Activated CD8-positive, alpha-beta memory T cell treated with anti-CD3 and anti-CD28 coated beads, Interleukin-2, amount 50 U/mL, for 24 hours (primary cell): ENCODE measurements around the gene PRTG.
"Not testable (repeated sequence)": the region's sequence is repeated elsewhere in the genome, so short reads cannot be mapped to it uniquely, and the experiment has no call there.

Source experiments
- DNase-seq: peaks from one replicate; pipeline ENCODE4 v3.0.0-alpha.2; 2020; ENCODE audit errors: extremely low read depth

Gene PRTG

GRCh38 chr15:55700876-55701275 is 42.1 kb downstream of the PRTG start:
- no peak for DNase-seq

DNA sequence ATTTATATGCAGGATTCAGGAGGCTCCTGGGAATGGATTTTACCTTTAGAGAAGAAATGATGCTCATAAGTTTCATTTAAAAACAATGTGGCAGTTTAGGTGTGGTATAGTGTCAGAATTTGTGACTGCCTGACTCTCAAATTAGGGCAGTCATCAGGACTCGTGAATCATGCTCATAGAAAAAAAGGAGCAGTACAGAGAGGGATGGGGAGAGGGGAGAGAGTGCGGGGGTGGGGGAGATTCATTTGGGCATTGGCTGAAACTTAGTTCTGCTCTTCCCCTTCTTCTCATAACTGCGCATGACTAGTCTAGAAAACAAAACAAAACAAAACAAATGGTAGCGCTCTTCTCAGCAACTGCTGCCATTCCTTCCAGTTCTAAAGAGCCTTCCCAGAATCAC is 44.3 kb downstream of the PRTG start:
- DNase-seq = no peak

GRCh38 chr15:55696221-55696620 is 46.7 kb downstream of the PRTG start:
- no peak for DNase-seq

GRCh38 chr15:55695432-55695831 is 47.5 kb downstream of the PRTG start:
- DNase-seq = no peak

GRCh38 chr15:55694652-55695150 is 48.3 kb downstream of the PRTG start:
- DNase-seq = no peak

- not testable (repeated sequence) for DNase-seq
These were observed 49.8 kb downstream of the PRTG start for GRCh38 chr15:55693116-55693515.

DNA sequence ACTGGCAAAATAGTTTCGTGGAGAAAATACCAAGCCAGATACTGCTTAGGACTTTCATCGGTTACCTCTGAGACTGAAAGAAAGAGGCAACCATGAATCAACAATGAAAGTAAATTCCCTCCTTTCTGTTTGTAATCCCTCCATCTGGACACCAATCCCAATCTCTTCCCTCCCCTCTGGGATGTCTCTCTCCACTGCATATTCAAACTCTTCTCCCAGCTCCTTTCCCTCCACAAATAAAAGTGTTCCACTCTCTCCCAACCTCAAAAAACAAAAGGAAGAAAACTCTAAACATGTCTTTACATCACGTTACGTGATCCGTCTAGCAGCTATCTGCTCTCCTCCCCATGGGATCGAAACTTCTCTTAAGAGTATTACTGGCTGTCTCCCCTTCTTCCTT is 55.2 kb downstream of the PRTG start:
- no peak for DNase-seq

- no peak for DNase-seq
These were observed 57.7 kb downstream of the PRTG start for GRCh38 chr15:55685286-55685685.

GRCh38 chr15:55683376-55683775 is 59.6 kb downstream of the PRTG start:
- DNase-seq = no peak

GRCh38 chr15:55681631-55682030 is 61.3 kb downstream of the PRTG start:
- no peak for DNase-seq

GRCh38 chr15:55676507-55676906 is 66.4 kb downstream of the PRTG start:
- DNase-seq = no peak

GRCh38 chr15:55673287-55673686 is 69.7 kb downstream of the PRTG start:
- no peak for DNase-seq

- DNase-seq = no peak
These were observed 73.7 kb downstream of the PRTG start for GRCh38 chr15:55669270-55669669.

DNA sequence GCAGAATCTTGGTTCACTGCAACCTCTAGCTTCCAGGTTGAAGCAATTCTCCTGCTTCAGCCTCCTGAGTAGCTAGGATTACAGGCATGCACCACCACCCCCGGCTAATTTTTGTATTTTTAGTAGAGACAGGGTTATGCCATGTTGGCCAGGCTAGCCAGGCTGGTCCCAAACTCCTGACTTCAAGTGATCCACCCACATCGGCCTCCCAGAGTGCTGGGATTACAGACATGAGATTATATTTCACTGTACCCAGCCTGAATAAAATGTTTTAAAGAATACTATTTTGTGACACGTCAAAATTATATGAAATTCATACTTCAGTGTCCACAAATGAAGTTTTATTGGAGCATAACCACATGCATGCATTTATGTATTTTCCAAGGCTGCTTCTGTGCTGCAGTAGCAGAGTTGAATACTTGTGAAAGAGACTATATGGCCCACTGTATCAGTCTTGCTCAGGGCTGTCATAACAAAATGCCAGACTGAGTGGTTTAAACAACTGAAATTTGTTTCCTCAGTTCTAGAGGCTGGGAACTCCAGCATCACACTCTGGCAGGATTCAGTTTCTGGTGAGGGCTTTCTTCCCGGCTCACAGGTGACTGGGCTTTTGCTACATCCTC is 77.2 kb downstream of the PRTG start:
- DNase-seq = no peak

DNA sequence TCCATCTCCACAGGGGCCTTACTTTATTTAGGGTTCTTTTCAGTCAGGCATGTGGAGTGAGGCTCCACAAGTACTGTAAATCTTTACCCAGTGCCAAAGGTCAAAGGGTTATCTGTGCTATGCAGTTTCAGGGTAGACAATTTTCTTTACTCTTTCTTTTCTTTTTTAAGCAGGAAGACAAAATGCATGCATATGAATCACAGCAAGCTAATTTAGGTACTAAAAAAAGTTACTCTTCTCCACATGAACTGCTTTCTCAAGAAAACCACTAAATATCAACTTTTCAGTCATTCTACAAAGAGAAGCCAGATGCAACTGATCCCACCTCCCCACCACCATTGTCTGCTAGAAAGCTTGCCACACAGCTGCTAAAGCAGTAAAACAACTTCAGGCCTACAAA is 81.5 kb downstream of the PRTG start:
- no peak for DNase-seq

- no peak for DNase-seq
These were observed 82.8 kb downstream of the PRTG start for GRCh38 chr15:55660153-55660552.

DNA sequence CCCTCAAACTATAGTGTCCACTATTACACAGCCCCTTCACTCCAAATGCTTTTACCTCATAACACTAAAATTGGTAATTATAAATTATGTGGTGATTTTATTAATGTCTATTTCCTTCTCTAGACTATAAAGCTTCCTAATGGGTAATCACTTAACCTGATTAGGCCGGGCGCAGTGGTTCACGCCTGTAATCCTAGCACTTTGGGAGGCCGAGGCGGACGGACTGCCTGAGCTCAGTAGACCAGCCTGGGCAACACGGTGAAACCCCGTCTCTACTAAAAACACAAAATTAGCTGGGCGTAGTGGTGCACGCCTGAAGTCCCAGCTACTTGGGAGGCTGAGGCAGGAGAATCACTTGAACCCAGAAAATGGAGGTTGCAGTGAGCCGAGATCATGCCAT is 83.5 kb downstream of the PRTG start:
- no peak for DNase-seq

DNA sequence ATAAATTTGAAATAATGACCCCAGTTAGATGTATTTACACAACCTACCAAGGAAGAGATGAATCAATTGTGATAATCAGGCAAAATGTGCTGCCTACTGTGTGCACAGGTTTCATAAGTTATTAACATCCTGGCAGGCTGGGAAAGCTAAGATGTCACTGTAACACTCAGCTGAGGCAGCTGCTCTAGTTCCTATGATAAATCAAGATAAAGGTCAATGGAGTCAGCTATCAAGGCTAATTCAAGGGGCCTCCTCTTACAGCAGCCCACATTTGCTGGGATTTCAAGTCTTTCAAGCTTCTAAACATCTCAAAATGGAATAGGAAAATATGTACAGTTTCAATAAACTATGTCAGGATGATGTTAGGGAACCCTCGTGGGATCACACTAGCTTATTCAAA is 84.1 kb downstream of the PRTG start:
- DNase-seq = no peak

GRCh38 chr15:55654561-55655031 is 88.4 kb downstream of the PRTG start:
- no peak for DNase-seq

GRCh38 chr15:55652909-55653495 is 90.0 kb downstream of the PRTG start:
- DNase-seq = no peak

- no peak for DNase-seq
These were observed 90.6 kb downstream of the PRTG start for GRCh38 chr15:55652359-55652758.

DNA sequence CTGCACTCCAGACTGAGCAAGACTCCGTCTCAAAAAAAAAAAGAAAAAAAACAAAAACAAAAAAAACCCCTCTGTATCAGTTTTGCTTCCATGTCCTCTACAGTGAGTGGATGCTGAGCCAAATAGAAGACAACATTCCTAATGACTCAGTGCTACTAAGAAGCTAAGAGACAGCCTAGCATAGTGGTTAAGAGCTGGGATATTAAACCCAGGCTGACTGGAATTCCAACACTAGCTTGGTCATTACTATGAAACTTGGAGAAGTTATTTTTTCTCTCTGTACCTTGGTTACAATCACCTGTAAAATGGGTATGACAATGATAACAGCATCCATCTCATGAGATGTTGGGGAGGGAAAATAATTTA is 93.9 kb downstream of the PRTG start:
- DNase-seq = no peak

DNA sequence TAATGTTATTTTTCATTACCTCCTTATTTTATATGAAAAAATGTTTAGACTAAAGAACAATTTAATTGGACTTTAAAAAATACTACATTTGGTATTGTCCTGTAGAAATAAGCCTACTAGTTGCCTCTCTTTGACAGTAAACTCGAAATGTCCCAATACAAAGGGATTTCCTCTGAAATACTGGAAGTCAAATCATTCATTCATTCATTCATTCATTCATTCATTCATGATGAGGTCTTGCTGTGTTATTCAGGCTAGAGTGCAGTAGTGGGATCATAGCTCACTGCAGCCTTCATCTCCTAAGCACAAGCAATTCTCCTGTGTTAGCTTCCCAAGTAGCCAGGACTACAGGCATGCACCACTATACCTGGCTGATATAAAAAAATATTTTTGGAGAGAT is 104.2 kb downstream of the PRTG start:
- no peak for DNase-seq

DNA sequence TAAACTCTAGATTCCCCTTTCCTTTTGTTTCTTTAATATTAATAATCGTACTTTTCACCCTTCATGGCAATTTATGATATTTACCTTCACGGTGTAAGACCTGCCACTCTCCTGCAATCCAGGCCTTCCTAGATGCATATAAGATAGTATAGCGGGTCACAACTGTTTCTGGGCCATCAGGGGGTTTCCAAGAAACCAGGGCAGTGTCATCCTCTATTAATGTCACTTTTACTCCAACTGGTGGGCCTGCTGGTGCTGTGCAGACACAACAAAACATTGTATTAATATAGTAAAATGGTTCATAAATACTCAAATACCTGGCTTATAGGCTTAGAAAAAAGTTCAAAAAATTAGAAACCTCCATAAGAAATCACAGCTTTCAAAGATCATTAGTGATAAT is 105.9 kb downstream of the PRTG start:
- no peak for DNase-seq
